WTC11 (cell line): ENCODE data around the gene LYRM2. TPM values are rescaled to one million over a fixed set of nuclear protein-coding genes. Genes with fewer than 3 reads are reported as not detected.
A peak's percentile ranks its signal among the peaks of the same experiment; 100 is the strongest.

ENCODE experiments used
- ATAC-seq: fragments of 200-7000 bp; cut with Tn5 transposase; 2 replicates; pipeline ENCODE4 v1.10.0; 2021; ENCODE audit warnings: mild to moderate bottlenecking, moderate library complexity
- CTCF ChIA-PET: fragments of 300-600 bp; sonication (Branson Sonifier 250); formaldehyde crosslinking; loops from one replicate; lab custom pipeline; 2021; ENCODE audit warnings: antibody characterized with exemption; lab: Charles Lee
- POLR2A ChIA-PET: fragments of 350-600 bp; sonication (Branson Sonifier 250); formaldehyde crosslinking; loops from one replicate; lab custom pipeline; 2021; ENCODE audit warnings: antibody characterized with exemption; lab: Charles Lee
- DNase-seq: peaks from one replicate; pipeline ENCODE4 v3.0.0; 2021; ENCODE audit warnings: low spot score
- H3K27ac Mint-ChIP-seq: 2 replicates; pipeline ENCODE4 v1.8.0; 2021; ENCODE audit warnings: mixed read lengths
- H3K27me3 Mint-ChIP-seq: 2 replicates; pipeline ENCODE4 v1.8.0; 2021; ENCODE audit warnings: low read depth, mild to moderate bottlenecking, moderate library complexity, mixed read lengths
- H3K36me3 Mint-ChIP-seq: 2 replicates; pipeline ENCODE4 v1.8.0; 2021; ENCODE audit warnings: mixed read lengths
- H3K4me1 Mint-ChIP-seq: 2 replicates; pipeline ENCODE4 v1.8.0; 2022; ENCODE audit warnings: mixed read lengths
- H3K4me3 Mint-ChIP-seq: 2 replicates; pipeline ENCODE4 v1.8.0; 2021; ENCODE audit warnings: mild to moderate bottlenecking, moderate library complexity, mixed read lengths
- H3K9me3 Mint-ChIP-seq: 2 replicates; pipeline ENCODE4 v1.8.0; 2021; ENCODE audit warnings: mixed read lengths
- CREM ChIP-seq: sonication (generic); formaldehyde crosslinking; IDR thresholded peaks from 2 replicates; pipeline ENCODE4 v1.8.1; 2022; ENCODE audit warnings: mild to moderate bottlenecking, missing genetic modification reagents, moderate library complexity
- ELF4 ChIP-seq: sonication (generic); formaldehyde crosslinking; IDR thresholded peaks from 2 replicates; pipeline ENCODE4 v1.8.1; 2022; ENCODE audit warnings: low read depth, mild to moderate bottlenecking, moderate library complexity, missing genetic modification reagents
- ETV6 ChIP-seq: sonication (generic); formaldehyde crosslinking; IDR thresholded peaks from 2 replicates; pipeline ENCODE4 v1.8.1; 2022; ENCODE audit warnings: mild to moderate bottlenecking, missing genetic modification reagents
- GTF2I ChIP-seq: fragments of 250-450 bp; sonication (Bioruptor Pico); conservative IDR thresholded peaks from 2 replicates; pipeline ENCODE4 v1.4.0; 2021; ENCODE audit warnings: mild to moderate bottlenecking
- MYBL2 ChIP-seq: sonication (generic); formaldehyde crosslinking; IDR thresholded peaks from 2 replicates; pipeline ENCODE4 v1.8.1; 2023; ENCODE audit warnings: mild to moderate bottlenecking, moderate library complexity, missing genetic modification reagents
- NR3C1 ChIP-seq: sonication (generic); formaldehyde crosslinking; conservative IDR thresholded peaks from 2 replicates; pipeline ENCODE4 v1.8.1; 2023; ENCODE audit warnings: low read depth, mild to moderate bottlenecking, missing genetic modification reagents
- OVOL2 ChIP-seq: fragments of 250-450 bp; sonication (Bioruptor Pico); IDR thresholded peaks from 2 replicates; pipeline ENCODE4 v1.9.0; 2021; ENCODE audit warnings: mild to moderate bottlenecking, borderline replicate concordance
- SOX15 ChIP-seq: fragments of 250-450 bp; sonication (Bioruptor Pico); IDR thresholded peaks from 2 replicates; pipeline ENCODE4 v1.9.0; 2021; ENCODE audit warnings: mild to moderate bottlenecking
- TCF7 ChIP-seq: sonication (generic); formaldehyde crosslinking; IDR thresholded peaks from 2 replicates; pipeline ENCODE4 v1.8.0; 2022; ENCODE audit warnings: mild to moderate bottlenecking, low read depth, missing genetic modification reagents, moderate library complexity
- TEAD1 ChIP-seq: sonication (generic); formaldehyde crosslinking; IDR thresholded peaks from 2 replicates; pipeline ENCODE4 v1.8.0; 2022; ENCODE audit warnings: mild to moderate bottlenecking, missing genetic modification reagents
- ZNF121 ChIP-seq: sonication (generic); formaldehyde crosslinking; IDR thresholded peaks from 2 replicates; pipeline ENCODE4 v1.8.0; 2023; ENCODE audit warnings: missing genetic modification reagents
- ZNF138 ChIP-seq: sonication (generic); formaldehyde crosslinking; conservative IDR thresholded peaks from 2 replicates; pipeline ENCODE4 v1.8.1; 2022; ENCODE audit warnings: mild to moderate bottlenecking, moderate library complexity, missing genetic modification reagents
- ZNF396 ChIP-seq: fragments of 250-450 bp; sonication (Bioruptor Pico); IDR thresholded peaks from 2 replicates; pipeline ENCODE4 v1.8.0; 2021; ENCODE audit warnings: mild to moderate bottlenecking, moderate library complexity, borderline replicate concordance
- ZNF416 ChIP-seq: fragments of 250-450 bp; sonication (Bioruptor Pico); IDR thresholded peaks from 2 replicates; pipeline ENCODE4 v1.9.0; 2021; ENCODE audit warnings: mild to moderate bottlenecking, inconsistent platforms
- ZNF671 ChIP-seq: fragments of 250-450 bp; sonication (Bioruptor Pico); IDR thresholded peaks from 2 replicates; pipeline ENCODE4 v1.8.0; 2021; ENCODE audit warnings: mild to moderate bottlenecking
- total RNA-seq: library from RNA; stranded (reverse); gene quantifications from 3 replicates; pipeline ENCODE4 v1.2.3, GENCODE V29; 2021
- TF ChIP-seq, protein P1 (sequence below): sonication (generic); formaldehyde crosslinking; IDR thresholded peaks from 2 replicates; pipeline ENCODE4 v1.8.0; 2022; ENCODE audit warnings: missing genetic modification reagents
- TF ChIP-seq, protein P2 (sequence below): fragments of 250-450 bp; sonication (Bioruptor Pico); IDR thresholded peaks from 2 replicates; pipeline ENCODE4 v1.8.0; 2021; ENCODE audit warnings: mild to moderate bottlenecking
- TF ChIP-seq, protein P3 (sequence below): sonication (generic); formaldehyde crosslinking; IDR thresholded peaks from 2 replicates; pipeline ENCODE4 v1.8.1; 2022; ENCODE audit warnings: mild to moderate bottlenecking, missing genetic modification reagents, moderate library complexity, borderline replicate concordance
- TF ChIP-seq, protein P4 (sequence below): sonication (generic); formaldehyde crosslinking; IDR thresholded peaks from 2 replicates; pipeline ENCODE4 v1.8.1; 2022; ENCODE audit warnings: low read depth, missing genetic modification reagents, borderline replicate concordance
- TF ChIP-seq, protein P5 (sequence below): sonication (generic); formaldehyde crosslinking; IDR thresholded peaks from 2 replicates; pipeline ENCODE4 v1.8.1; 2022; ENCODE audit warnings: mild to moderate bottlenecking, moderate library complexity, missing genetic modification reagents
- TF ChIP-seq, protein P6 (sequence below): fragments of 250-450 bp; sonication (Bioruptor Pico); IDR thresholded peaks from 2 replicates; pipeline ENCODE4 v2.1.2; 2022; ENCODE audit warnings: mild to moderate bottlenecking, moderate library complexity
- TF ChIP-seq, protein P7 (sequence below): sonication (generic); formaldehyde crosslinking; IDR thresholded peaks from 2 replicates; pipeline ENCODE4 v1.8.0; 2022; ENCODE audit warnings: mild to moderate bottlenecking, missing genetic modification reagents

LYRM2 gene
- total RNA-seq, 1 experiment from 2014 or later: 22.2 TPM

DNA sequence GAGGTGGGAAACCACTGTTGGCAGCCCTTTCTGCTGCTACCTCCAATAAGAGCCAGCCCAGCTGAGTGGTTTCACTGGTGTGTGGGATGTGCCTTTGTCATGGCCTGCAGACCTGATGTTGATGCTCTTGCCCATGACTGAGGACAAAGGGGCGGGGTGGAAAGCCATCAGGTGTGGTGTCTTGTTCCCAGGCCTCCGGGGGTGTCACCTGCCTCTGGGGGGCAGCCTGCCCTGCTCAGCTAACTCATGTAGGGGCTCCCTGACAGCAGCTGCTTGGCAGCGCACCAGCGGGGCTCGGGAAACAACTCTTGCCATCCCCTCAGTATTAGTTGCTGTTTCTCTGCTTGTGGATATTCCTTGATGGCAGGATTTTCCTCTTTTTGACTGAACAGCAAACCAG, 91.3 kb downstream of the LYRM2 start:
- DNase-seq: peak; percentile 32
- TF ChIP-seq, protein P1, sequence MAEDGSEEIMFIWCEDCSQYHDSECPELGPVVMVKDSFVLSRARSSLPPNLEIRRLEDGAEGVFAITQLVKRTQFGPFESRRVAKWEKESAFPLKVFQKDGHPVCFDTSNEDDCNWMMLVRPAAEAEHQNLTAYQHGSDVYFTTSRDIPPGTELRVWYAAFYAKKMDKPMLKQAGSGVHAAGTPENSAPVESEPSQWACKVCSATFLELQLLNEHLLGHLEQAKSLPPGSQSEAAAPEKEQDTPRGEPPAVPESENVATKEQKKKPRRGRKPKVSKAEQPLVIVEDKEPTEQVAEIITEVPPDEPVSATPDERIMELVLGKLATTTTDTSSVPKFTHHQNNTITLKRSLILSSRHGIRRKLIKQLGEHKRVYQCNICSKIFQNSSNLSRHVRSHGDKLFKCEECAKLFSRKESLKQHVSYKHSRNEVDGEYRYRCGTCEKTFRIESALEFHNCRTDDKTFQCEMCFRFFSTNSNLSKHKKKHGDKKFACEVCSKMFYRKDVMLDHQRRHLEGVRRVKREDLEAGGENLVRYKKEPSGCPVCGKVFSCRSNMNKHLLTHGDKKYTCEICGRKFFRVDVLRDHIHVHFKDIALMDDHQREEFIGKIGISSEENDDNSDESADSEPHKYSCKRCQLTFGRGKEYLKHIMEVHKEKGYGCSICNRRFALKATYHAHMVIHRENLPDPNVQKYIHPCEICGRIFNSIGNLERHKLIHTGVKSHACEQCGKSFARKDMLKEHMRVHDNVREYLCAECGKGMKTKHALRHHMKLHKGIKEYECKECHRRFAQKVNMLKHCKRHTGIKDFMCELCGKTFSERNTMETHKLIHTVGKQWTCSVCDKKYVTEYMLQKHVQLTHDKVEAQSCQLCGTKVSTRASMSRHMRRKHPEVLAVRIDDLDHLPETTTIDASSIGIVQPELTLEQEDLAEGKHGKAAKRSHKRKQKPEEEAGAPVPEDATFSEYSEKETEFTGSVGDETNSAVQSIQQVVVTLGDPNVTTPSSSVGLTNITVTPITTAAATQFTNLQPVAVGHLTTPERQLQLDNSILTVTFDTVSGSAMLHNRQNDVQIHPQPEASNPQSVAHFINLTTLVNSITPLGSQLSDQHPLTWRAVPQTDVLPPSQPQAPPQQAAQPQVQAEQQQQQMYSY (CRISPR knock-in tag): no peak
- TF ChIP-seq, protein P2, sequence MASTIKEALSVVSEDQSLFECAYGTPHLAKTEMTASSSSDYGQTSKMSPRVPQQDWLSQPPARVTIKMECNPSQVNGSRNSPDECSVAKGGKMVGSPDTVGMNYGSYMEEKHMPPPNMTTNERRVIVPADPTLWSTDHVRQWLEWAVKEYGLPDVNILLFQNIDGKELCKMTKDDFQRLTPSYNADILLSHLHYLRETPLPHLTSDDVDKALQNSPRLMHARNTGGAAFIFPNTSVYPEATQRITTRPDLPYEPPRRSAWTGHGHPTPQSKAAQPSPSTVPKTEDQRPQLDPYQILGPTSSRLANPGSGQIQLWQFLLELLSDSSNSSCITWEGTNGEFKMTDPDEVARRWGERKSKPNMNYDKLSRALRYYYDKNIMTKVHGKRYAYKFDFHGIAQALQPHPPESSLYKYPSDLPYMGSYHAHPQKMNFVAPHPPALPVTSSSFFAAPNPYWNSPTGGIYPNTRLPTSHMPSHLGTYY (CRISPR knock-in tag): no peak
- TF ChIP-seq ZNF138 (CRISPR knock-in tag) (no peak), NR3C1 (CRISPR knock-in tag) (no peak), ZNF396 (no peak), ZNF416 (CRISPR knock-in tag) (no peak), TEAD1 (CRISPR knock-in tag) (no peak), SOX15 (CRISPR knock-in tag) (no peak), ETV6 (CRISPR knock-in tag) (no peak), GTF2I (CRISPR knock-in tag) (no peak), ZNF121 (CRISPR knock-in tag) (no peak), OVOL2 (CRISPR knock-in tag) (no peak), ZNF671 (CRISPR knock-in tag) (no peak)
- TF ChIP-seq, protein P3, sequence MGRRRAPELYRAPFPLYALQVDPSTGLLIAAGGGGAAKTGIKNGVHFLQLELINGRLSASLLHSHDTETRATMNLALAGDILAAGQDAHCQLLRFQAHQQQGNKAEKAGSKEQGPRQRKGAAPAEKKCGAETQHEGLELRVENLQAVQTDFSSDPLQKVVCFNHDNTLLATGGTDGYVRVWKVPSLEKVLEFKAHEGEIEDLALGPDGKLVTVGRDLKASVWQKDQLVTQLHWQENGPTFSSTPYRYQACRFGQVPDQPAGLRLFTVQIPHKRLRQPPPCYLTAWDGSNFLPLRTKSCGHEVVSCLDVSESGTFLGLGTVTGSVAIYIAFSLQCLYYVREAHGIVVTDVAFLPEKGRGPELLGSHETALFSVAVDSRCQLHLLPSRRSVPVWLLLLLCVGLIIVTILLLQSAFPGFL (CRISPR knock-in tag): no peak
- ChIA-PET POLR2A (no interaction called here), CTCF (interaction anchor here (0.6 kb wide), 1 partner anchor 57 kb away, joined by 3 read pairs; no protein-coding TSS in a partner anchor)
- no peaks in the 10 kb centered on the region for H3K36me3 Mint-ChIP-seq
- H3K27ac Mint-ChIP-seq: no peak overlapping the region
- H3K9me3 Mint-ChIP-seq: no peaks in the 10 kb centered on the region
- peak; percentile 72 for ATAC-seq
- H3K4me3 Mint-ChIP-seq: no peak overlapping the region
- H3K27me3 Mint-ChIP-seq: no peaks in the 10 kb centered on the region
- H3K4me1 Mint-ChIP-seq: 0 out of 2 replicates have a peak, but pooled peaks cover 5% of the 10 kb centered on the region

DNA sequence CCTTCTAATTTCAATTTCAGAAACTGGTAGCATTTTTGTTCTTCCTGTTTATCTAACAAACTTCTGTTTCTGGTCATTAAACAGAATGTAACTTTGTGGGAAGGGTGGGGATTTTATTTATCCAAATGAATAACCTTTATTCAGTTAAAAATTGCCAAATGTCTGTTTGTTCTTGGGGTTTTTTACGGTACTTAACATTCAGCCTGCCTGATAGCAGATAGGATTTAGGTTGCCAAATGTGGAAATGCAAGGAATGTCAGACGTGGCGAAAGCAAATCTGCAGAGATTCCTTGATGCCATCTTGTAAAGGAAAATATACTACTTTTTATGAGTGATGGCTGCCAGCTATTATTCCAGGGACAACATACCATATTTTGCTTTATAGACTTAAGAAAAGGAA, 95.7 kb downstream of the LYRM2 start:
- Mint-ChIP-seq H3K27me3 (no peaks in the 10 kb centered on the region), H3K9me3 (no peaks in the 10 kb centered on the region), H3K4me1 (no peaks in the 10 kb centered on the region), H3K4me3 (no peak overlapping the region), H3K27ac (no peak overlapping the region), H3K36me3 (no peaks in the 10 kb centered on the region)
- ChIA-PET POLR2A (no interaction called here), CTCF (no interaction called here)
- DNase-seq (no peak), ATAC-seq (no peak)
- TF ChIP-seq MYBL2 (CRISPR knock-in tag) (no peak), CREM (CRISPR knock-in tag) (no peak), TCF7 (CRISPR knock-in tag) (no peak), ELF4 (no peak), GTF2I (CRISPR knock-in tag) (no peak), ETV6 (CRISPR knock-in tag) (no peak)
- TF ChIP-seq, protein P4, sequence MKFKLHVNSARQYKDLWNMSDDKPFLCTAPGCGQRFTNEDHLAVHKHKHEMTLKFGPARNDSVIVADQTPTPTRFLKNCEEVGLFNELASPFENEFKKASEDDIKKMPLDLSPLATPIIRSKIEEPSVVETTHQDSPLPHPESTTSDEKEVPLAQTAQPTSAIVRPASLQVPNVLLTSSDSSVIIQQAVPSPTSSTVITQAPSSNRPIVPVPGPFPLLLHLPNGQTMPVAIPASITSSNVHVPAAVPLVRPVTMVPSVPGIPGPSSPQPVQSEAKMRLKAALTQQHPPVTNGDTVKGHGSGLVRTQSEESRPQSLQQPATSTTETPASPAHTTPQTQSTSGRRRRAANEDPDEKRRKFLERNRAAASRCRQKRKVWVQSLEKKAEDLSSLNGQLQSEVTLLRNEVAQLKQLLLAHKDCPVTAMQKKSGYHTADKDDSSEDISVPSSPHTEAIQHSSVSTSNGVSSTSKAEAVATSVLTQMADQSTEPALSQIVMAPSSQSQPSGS (CRISPR knock-in tag): no peak
- TF ChIP-seq, protein P5, sequence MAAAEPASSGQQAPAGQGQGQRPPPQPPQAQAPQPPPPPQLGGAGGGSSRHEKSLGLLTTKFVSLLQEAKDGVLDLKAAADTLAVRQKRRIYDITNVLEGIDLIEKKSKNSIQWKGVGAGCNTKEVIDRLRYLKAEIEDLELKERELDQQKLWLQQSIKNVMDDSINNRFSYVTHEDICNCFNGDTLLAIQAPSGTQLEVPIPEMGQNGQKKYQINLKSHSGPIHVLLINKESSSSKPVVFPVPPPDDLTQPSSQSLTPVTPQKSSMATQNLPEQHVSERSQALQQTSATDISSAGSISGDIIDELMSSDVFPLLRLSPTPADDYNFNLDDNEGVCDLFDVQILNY (CRISPR knock-in tag): no peak
- TF ChIP-seq, protein P6, sequence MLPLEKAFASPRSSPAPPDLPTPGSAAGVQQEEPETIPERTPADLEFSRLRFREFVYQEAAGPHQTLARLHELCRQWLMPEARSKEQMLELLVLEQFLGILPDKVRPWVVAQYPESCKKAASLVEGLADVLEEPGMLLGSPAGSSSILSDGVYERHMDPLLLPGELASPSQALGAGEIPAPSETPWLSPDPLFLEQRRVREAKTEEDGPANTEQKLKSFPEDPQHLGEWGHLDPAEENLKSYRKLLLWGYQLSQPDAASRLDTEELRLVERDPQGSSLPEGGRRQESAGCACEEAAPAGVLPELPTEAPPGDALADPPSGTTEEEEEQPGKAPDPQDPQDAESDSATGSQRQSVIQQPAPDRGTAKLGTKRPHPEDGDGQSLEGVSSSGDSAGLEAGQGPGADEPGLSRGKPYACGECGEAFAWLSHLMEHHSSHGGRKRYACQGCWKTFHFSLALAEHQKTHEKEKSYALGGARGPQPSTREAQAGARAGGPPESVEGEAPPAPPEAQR (CRISPR knock-in tag): no peak
- TF ChIP-seq, protein P1 (CRISPR knock-in tag): no peak
- TF ChIP-seq, protein P7, sequence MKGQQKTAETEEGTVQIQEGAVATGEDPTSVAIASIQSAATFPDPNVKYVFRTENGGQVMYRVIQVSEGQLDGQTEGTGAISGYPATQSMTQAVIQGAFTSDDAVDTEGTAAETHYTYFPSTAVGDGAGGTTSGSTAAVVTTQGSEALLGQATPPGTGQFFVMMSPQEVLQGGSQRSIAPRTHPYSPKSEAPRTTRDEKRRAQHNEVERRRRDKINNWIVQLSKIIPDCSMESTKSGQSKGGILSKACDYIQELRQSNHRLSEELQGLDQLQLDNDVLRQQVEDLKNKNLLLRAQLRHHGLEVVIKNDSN: no peak
